ENCODE data around the gene TPK1. TPM values are rescaled to one million over a fixed set of nuclear protein-coding genes. Genes with fewer than 3 reads are reported as not detected.
A peak's percentile ranks its signal among the peaks of the same experiment; 100 is the strongest.

TPK1 gene
- total and polyA plus RNA-seq, 2 of the 13 experiments (the other 11 are each of a cell fraction or from before 2014, with no cell fraction given), result 1.0 to 1.2 TPM

DNA sequence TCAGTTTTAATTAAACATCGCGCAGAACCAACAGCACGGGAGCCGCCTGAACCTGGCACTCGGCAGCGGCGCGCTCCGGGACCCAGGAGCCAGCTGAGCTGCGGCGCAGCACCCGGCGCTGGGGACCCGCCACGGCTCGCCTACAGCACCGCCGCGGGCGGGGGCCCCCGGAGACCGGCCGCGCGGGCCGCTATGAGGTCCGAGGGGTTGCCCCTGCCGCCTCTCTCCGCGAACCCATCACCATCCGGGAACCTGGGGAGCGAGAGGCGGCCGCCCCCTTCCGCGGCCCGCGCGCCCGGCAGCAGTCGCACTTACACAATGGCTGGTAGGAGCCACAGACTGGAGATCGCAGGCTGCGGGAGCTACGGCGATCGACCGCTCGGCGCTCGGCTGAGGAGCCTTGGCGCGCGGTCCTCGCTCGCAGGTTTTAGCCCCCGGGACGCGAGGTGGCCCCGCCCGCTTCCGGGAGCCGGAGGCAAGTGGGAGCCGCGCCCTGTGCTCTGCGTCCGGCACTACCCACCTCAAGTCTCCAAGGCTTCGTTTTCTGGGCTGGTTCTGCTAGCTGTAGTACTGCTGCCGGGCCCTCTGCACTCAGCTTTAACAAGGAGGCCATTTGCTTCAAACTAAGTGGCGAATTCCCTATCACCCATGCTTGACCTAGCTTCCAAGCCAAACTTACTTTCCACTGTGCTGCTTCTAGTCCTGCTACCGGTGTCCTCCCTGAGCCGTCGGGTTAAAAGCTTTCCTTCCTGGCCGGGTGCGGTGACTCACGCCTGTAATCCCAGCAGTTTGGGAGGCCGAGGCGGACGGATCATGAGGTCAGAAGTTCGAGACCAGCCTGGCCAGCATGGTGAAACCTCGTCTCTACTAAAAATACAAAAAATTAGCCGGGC is at the start of gene TPK1 (continued):
- TF ChIP-seq TEAD3 (CRISPR knock-in tag; optimal IDR thresholded peaks at IDR 0.05; ENCODE audit: borderline replicate concordance) (peak; percentile 61), ZNF792 (CRISPR knock-in tag; IDR thresholded peaks at IDR 0.05) (peak; percentile 92), ZNF124 (CRISPR knock-in tag; IDR thresholded peaks at IDR 0.05) (peak; percentile 70; the same call in 1 of the 2 replicates), ZNF841 (CRISPR knock-in tag; IDR thresholded peaks at IDR 0.05; ENCODE audit: borderline replicate concordance) (no peak), YY1 (IDR thresholded peaks at IDR 0.05; ENCODE audit: insufficient read depth, insufficient replicate concordance, low read depth, low read length) (peak; percentile 81), POLR2G (IDR thresholded peaks at IDR 0.05; ENCODE audit: low read depth, low read length) (peak; percentile 74), KMT2B (CRISPR knock-in tag; IDR thresholded peaks at IDR 0.05) (peak; percentile 85), ZNF34 (CRISPR knock-in tag; IDR thresholded peaks at IDR 0.05; ENCODE audit: borderline replicate concordance) (no peak), ISX (CRISPR knock-in tag; conservative IDR thresholded peaks at IDR 0.05) (no peak)
- TF ChIP-seq, protein P1, sequence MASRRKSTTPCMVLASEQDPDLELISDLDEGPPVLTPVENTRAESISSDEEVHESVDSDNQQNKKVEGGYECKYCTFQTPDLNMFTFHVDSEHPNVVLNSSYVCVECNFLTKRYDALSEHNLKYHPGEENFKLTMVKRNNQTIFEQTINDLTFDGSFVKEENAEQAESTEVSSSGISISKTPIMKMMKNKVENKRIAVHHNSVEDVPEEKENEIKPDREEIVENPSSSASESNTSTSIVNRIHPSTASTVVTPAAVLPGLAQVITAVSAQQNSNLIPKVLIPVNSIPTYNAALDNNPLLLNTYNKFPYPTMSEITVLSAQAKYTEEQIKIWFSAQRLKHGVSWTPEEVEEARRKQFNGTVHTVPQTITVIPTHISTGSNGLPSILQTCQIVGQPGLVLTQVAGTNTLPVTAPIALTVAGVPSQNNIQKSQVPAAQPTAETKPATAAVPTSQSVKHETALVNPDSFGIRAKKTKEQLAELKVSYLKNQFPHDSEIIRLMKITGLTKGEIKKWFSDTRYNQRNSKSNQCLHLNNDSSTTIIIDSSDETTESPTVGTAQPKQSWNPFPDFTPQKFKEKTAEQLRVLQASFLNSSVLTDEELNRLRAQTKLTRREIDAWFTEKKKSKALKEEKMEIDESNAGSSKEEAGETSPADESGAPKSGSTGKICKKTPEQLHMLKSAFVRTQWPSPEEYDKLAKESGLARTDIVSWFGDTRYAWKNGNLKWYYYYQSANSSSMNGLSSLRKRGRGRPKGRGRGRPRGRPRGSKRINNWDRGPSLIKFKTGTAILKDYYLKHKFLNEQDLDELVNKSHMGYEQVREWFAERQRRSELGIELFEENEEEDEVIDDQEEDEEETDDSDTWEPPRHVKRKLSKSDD (CRISPR knock-in tag; IDR thresholded peaks at IDR 0.05; ENCODE audit: low read depth), result peak; percentile 82; the same call in 1 of the 2 replicates
- TF ChIP-seq, protein P2, sequence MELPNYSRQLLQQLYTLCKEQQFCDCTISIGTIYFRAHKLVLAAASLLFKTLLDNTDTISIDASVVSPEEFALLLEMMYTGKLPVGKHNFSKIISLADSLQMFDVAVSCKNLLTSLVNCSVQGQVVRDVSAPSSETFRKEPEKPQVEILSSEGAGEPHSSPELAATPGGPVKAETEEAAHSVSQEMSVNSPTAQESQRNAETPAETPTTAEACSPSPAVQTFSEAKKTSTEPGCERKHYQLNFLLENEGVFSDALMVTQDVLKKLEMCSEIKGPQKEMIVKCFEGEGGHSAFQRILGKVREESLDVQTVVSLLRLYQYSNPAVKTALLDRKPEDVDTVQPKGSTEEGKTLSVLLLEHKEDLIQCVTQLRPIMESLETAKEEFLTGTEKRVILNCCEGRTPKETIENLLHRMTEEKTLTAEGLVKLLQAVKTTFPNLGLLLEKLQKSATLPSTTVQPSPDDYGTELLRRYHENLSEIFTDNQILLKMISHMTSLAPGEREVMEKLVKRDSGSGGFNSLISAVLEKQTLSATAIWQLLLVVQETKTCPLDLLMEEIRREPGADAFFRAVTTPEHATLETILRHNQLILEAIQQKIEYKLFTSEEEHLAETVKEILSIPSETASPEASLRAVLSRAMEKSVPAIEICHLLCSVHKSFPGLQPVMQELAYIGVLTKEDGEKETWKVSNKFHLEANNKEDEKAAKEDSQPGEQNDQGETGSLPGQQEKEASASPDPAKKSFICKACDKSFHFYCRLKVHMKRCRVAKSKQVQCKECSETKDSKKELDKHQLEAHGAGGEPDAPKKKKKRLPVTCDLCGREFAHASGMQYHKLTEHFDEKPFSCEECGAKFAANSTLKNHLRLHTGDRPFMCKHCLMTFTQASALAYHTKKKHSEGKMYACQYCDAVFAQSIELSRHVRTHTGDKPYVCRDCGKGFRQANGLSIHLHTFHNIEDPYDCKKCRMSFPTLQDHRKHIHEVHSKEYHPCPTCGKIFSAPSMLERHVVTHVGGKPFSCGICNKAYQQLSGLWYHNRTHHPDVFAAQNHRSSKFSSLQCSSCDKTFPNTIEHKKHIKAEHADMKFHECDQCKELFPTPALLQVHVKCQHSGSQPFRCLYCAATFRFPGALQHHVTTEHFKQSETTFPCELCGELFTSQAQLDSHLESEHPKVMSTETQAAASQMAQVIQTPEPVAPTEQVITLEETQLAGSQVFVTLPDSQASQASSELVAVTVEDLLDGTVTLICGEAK (IDR thresholded peaks at IDR 0.05), result no peak
- TF ChIP-seq, protein P2 (CRISPR knock-in tag; IDR thresholded peaks at IDR 0.05), result 0 out of 2 replicates have a peak, but pooled peaks have one; percentile 56
- TF ChIP-seq, protein P3, sequence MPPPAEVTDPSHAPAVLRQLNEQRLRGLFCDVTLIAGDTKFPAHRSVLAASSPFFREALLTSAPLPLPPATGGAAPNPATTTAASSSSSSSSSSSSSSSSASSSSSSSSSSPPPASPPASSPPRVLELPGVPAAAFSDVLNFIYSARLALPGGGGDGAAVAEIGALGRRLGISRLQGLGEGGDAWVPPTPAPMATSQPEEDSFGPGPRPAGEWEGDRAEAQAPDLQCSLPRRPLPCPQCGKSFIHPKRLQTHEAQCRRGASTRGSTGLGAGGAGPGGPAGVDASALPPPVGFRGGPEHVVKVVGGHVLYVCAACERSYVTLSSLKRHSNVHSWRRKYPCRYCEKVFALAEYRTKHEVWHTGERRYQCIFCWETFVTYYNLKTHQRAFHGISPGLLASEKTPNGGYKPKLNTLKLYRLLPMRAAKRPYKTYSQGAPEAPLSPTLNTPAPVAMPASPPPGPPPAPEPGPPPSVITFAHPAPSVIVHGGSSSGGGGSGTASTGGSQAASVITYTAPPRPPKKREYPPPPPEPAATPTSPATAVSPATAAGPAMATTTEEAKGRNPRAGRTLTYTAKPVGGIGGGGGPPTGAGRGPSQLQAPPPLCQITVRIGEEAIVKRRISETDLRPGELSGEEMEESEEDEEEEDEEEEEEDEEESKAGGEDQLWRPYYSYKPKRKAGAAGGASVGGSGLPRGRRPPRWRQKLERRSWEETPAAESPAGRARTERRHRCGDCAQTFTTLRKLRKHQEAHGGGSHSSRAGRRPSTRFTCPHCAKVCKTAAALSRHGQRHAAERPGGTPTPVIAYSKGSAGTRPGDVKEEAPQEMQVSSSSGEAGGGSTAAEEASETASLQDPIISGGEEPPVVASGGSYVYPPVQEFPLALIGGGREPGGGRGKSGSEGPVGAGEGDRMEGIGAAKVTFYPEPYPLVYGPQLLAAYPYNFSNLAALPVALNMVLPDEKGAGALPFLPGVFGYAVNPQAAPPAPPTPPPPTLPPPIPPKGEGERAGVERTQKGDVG (CRISPR knock-in tag; IDR thresholded peaks at IDR 0.05; ENCODE audit: borderline replicate concordance), result no peak; the same call in 1 of the 2 replicates

All from HepG2 (cell line).